Mammary epithelial cell (primary cell): ENCODE results near the gene ATP2C1.

Experiments used
- CTCF ChIP-seq, 2 donors: IDR thresholded peaks in 1 of 2; conservative IDR thresholded peaks in 1 of 2; 2 replicates each; pipeline ENCODE4 v1.5.1; 2011 to 2012; ENCODE audit warnings: inconsistent platforms in 2 of 2, low read length in 2 of 2, mild to moderate bottlenecking in 2 of 2, control low read depth in 1 of 2, low read depth in 1 of 2; ENCODE audit not compliant: insufficient read depth in 1 of 2; ENCODE audit errors: extremely low read depth in 1 of 2
- EZH2 ChIP-seq: IDR thresholded peaks from 2 replicates; pipeline ENCODE4 v1.6.1; 2012; ENCODE audit warnings: low read length, inconsistent platforms, borderline replicate concordance

GRCh38 chr3:131001071-131001470 lies 107.2 kb downstream of the ATP2C1 start:
- no peak for TF ChIP-seq CTCF (conservative IDR thresholded peaks at IDR 0.05 in 1 of 2, IDR thresholded peaks at IDR 0.05 in 1 of 2; ENCODE audit: extremely low read depth in 1 of 2, insufficient read depth in 1 of 2, low read depth in 1 of 2, low read length in 2 of 2)
- TF ChIP-seq EZH2 = no peak
